GM23338 (cell line): ENCODE results near the gene GGCX. TPM values are rescaled to one million over a fixed set of nuclear protein-coding genes. Genes with fewer than 3 reads are reported as not detected.
A peak's percentile ranks its signal among the peaks of the same experiment; 100 is the strongest.
"Not testable (repeated sequence)": the region's sequence is repeated elsewhere in the genome, so short reads cannot be mapped to it uniquely, and the experiment has no call there.

Source experiments
- ATAC-seq: fragments of 200-7000 bp; cut with Tn5 transposase; 3 replicates; pipeline ENCODE4 v1.9.1; 2020
- DNase-seq: peaks from one replicate; pipeline ENCODE4 v3.0.0-alpha.2; 2015; ENCODE audit warnings: low spot score
- H2AFZ ChIP-seq: fragments of 200-600 bp; sonication (generic); 2 replicates; pipeline ENCODE4 v1.8.0; 2016; ENCODE audit warnings: antibody characterized with exemption, mild to moderate bottlenecking, moderate library complexity
- H3F3A ChIP-seq: fragments of 200-600 bp; sonication (generic); replicated peaks from 2 replicates; pipeline ENCODE4 v1.8.0; 2017; ENCODE audit warnings: antibody characterized with exemption, mixed run types, low read depth
- H3K27ac ChIP-seq: fragments of 200-600 bp; sonication (generic); 2 replicates; pipeline ENCODE4 v1.6.1; 2016; ENCODE audit warnings: low read depth
- H3K27me3 ChIP-seq: fragments of 200-600 bp; sonication (generic); 2 replicates; pipeline ENCODE4 v1.8.0; 2016; ENCODE audit warnings: mild to moderate bottlenecking, mixed run types, moderate library complexity; ENCODE audit not compliant: insufficient read depth
- H3K36me3 ChIP-seq: fragments of 200-600 bp; sonication (generic); 2 replicates; pipeline ENCODE4 v1.8.0; 2016; ENCODE audit warnings: mild to moderate bottlenecking; ENCODE audit not compliant: insufficient read depth
- H3K4me1 ChIP-seq: fragments of 200-600 bp; sonication (generic); 2 replicates; pipeline ENCODE4 v1.8.0; 2016; ENCODE audit warnings: mild to moderate bottlenecking, moderate library complexity; ENCODE audit not compliant: insufficient read depth
- H3K4me2 ChIP-seq: fragments of 200-600 bp; sonication (generic); 2 replicates; pipeline ENCODE4 v1.7.1; 2017; ENCODE audit warnings: mixed run types
- H3K4me3 ChIP-seq: fragments of 200-600 bp; sonication (generic); 2 replicates; pipeline ENCODE4 v1.6.1; 2016; ENCODE audit warnings: mixed run types
- H3K79me2 ChIP-seq: fragments of 200-600 bp; sonication (generic); replicated peaks from 2 replicates; pipeline ENCODE4 v1.8.0; 2017; ENCODE audit warnings: mild to moderate bottlenecking; ENCODE audit not compliant: insufficient read depth
- H3K9me2 ChIP-seq: fragments of 200-600 bp; sonication (generic); 2 replicates; pipeline ENCODE4 v1.8.0; 2017; ENCODE audit not compliant: insufficient read depth
- H4K20me1 ChIP-seq: fragments of 200-600 bp; sonication (generic); replicated peaks from 2 replicates; pipeline ENCODE4 v1.8.0; 2017; ENCODE audit warnings: mild to moderate bottlenecking; ENCODE audit not compliant: insufficient read depth
- H3K27ac Mint-ChIP-seq: 2 replicates; pipeline ENCODE4 v1.8.0; 2020; ENCODE audit warnings: inconsistent platforms, mild to moderate bottlenecking, moderate library complexity, mixed read lengths
- H3K27me3 Mint-ChIP-seq: 3 replicates; pipeline ENCODE4 v1.8.0; 2022; ENCODE audit warnings: low read depth, mild to moderate bottlenecking, moderate library complexity, mixed read lengths, inconsistent platforms; ENCODE audit not compliant: insufficient read depth, poor library complexity
- H3K36me3 Mint-ChIP-seq: 3 replicates; pipeline ENCODE4 v1.8.0; 2021; ENCODE audit warnings: low read depth, mild to moderate bottlenecking, inconsistent platforms, moderate library complexity, mixed read lengths
- H3K4me1 Mint-ChIP-seq: 3 replicates; pipeline ENCODE4 v1.8.0; 2020; ENCODE audit warnings: mild to moderate bottlenecking, inconsistent platforms, mixed read lengths
- H3K4me3 Mint-ChIP-seq: 3 replicates; pipeline ENCODE4 v1.8.0; 2021; ENCODE audit warnings: moderate library complexity, mild to moderate bottlenecking, inconsistent platforms, mixed read lengths
- H3K9me3 Mint-ChIP-seq: 3 replicates; pipeline ENCODE4 v1.8.0; 2020; ENCODE audit warnings: moderate library complexity, mild to moderate bottlenecking, inconsistent platforms, mixed read lengths
- CREB1 ChIP-seq: fragments of 250-450 bp; sonication (Bioruptor Pico); IDR thresholded peaks from 2 replicates; pipeline ENCODE4 v1.5.0; 2020; ENCODE audit warnings: low read depth, mild to moderate bottlenecking, moderate library complexity
- CTCF ChIP-seq, 2 experiments: fragments of 200-600 bp in 1 of 2; sonication (generic) in 1 of 2; conservative IDR thresholded peaks; 2 replicates each; pipeline versions ENCODE4 v1.5.1 to v1.6.1; 2016 to 2017; ENCODE audit warnings: antibody characterized with exemption in 2 of 2, low read depth in 2 of 2, mild to moderate bottlenecking in 2 of 2, moderate library complexity in 1 of 2
- EZH2 ChIP-seq: fragments of 200-600 bp; sonication (generic); IDR thresholded peaks from one replicate; pipeline ENCODE4 v1.8.0; 2017; ENCODE audit warnings: antibody characterized with exemption, mild to moderate bottlenecking, low read depth; ENCODE audit not compliant: unreplicated experiment
- EZH2phosphoT487 ChIP-seq: fragments of 200-600 bp; sonication (generic); IDR thresholded peaks from one replicate; pipeline ENCODE4 v1.8.1; 2018; ENCODE audit warnings: antibody characterized with exemption; ENCODE audit not compliant: unreplicated experiment
- POLR2AphosphoS5 ChIP-seq: IDR thresholded peaks from 2 replicates; pipeline ENCODE4 v1.6.1; 2016; ENCODE audit warnings: antibody characterized with exemption, low read depth
- ZNF462 ChIP-seq: fragments of 250-450 bp; sonication (Bioruptor Pico); IDR thresholded peaks from 2 replicates; pipeline ENCODE4 v1.5.0; 2020; ENCODE audit warnings: mild to moderate bottlenecking, moderate library complexity
- polyA plus RNA-seq: library from polyadenylated mRNA; unstranded; fragments of >200 nt; fragmentation: Nextera tagmentation; extraction: Ambion mirVana; gene quantifications from 2 replicates; pipeline ENCODE4 v1.2.1, GENCODE V29; 2016
- total RNA-seq: library from RNA; depleted of rRNA; stranded (reverse); fragments of >200 nt; shearing (Covaris generic); gene quantifications from 2 replicates; pipeline ENCODE4 v1.2.3, GENCODE V29; 2014

The GGCX gene
- total and polyA plus RNA-seq, 2 experiments from 2014 or later: 14.4 to 36.2 TPM

GRCh38 chr2:85545780-85546240 lies 15.5 kb downstream of the GGCX start (continued):
- TF ChIP-seq ZNF462 (CRISPR knock-in tag) (no peak), EZH2phosphoT487 (no peak), POLR2AphosphoS5 (no peak), CREB1 (no peak), CTCF (conservative IDR thresholded peaks at IDR 0.05; ENCODE audit: low read depth in 2 of 2) (no peak), EZH2 (no peak)

- not testable (repeated sequence) for H3K9me3 Mint-ChIP-seq, H3K9me2 ChIP-seq, H3K4me3 ChIP-seq, ATAC-seq, H3K4me3 Mint-ChIP-seq, H2AFZ ChIP-seq, DNase-seq, H3K4me2 ChIP-seq, H3K27ac Mint-ChIP-seq, H3K27me3 ChIP-seq
- H3K79me2 ChIP-seq: peaks cover 27% of the 10 kb centered on the region
- peaks cover 21% of the 10 kb centered on the region for H3K27me3 Mint-ChIP-seq
- peaks cover 40% of the 10 kb centered on the region for H3K4me1 Mint-ChIP-seq
- peaks cover 65% of the 10 kb centered on the region for H3K36me3 ChIP-seq
- peaks cover 16% of the 10 kb centered on the region for H3K4me1 ChIP-seq
- H3K27ac ChIP-seq: peak overlapping the region; percentile 80
- H3F3A ChIP-seq: peaks cover 71% of the 10 kb centered on the region
- H4K20me1 ChIP-seq: peaks cover 33% of the 10 kb centered on the region
- peaks cover 84% of the 10 kb centered on the region for H3K36me3 Mint-ChIP-seq
Measured at GRCh38 chr2:85544915-85545779, 16.1 kb downstream of the GGCX start.
